MM.1S (cell line): ENCODE measurements around the gene FAM174C.

ENCODE experiments used
- DNase-seq: peaks from one replicate; pipeline ENCODE4 v3.0.0-alpha.2; 2015
- H2AFZ ChIP-seq: fragments of 300-600 bp; sonication (generic); 2 replicates; pipeline ENCODE4 v1.6.0; 2016; ENCODE audit warnings: antibody characterized with exemption, low read length
- H3F3A ChIP-seq: fragments of 300-600 bp; sonication (generic); 2 replicates; pipeline ENCODE4 v1.6.1; 2016; ENCODE audit warnings: mild to moderate bottlenecking, antibody characterized with exemption, low read length, moderate library complexity, mixed read lengths; ENCODE audit not compliant: insufficient read depth
- H3K27ac ChIP-seq: fragments of 300-600 bp; sonication (generic); 2 replicates; pipeline ENCODE4 v1.5.1; 2016; ENCODE audit warnings: mild to moderate bottlenecking, low read length
- H3K27me3 ChIP-seq: fragments of 300-600 bp; sonication (generic); replicated peaks from 2 replicates; pipeline ENCODE4 v1.6.0; 2016; ENCODE audit warnings: low read length; ENCODE audit not compliant: insufficient read depth
- H3K36me3 ChIP-seq: fragments of 300-600 bp; sonication (generic); replicated peaks from 2 replicates; pipeline ENCODE4 v1.6.1; 2016; ENCODE audit warnings: mild to moderate bottlenecking, low read length, mixed read lengths; ENCODE audit not compliant: insufficient read depth
- H3K4me1 ChIP-seq: fragments of 300-600 bp; sonication (generic); 2 replicates; pipeline ENCODE4 v1.6.1; 2016; ENCODE audit warnings: low read length, mixed read lengths
- H3K4me2 ChIP-seq: fragments of 300-600 bp; sonication (generic); 2 replicates; pipeline ENCODE4 v1.6.0; 2016; ENCODE audit warnings: low read depth, low read length
- H3K4me3 ChIP-seq: fragments of 300-600 bp; sonication (generic); 2 replicates; pipeline ENCODE4 v1.5.1; 2016; ENCODE audit warnings: low read length, mixed read lengths
- H3K79me2 ChIP-seq: fragments of 300-600 bp; sonication (generic); 2 replicates; pipeline ENCODE4 v1.6.1; 2016; ENCODE audit warnings: mixed run types, low read length, mixed read lengths
- H3K9ac ChIP-seq: fragments of 300-600 bp; sonication (generic); 2 replicates; pipeline ENCODE4 v1.6.1; 2016; ENCODE audit warnings: low read length, mixed read lengths
- H3K9me2 ChIP-seq: fragments of 300-600 bp; sonication (generic); replicated peaks from 2 replicates; pipeline ENCODE4 v1.6.1; 2016; ENCODE audit warnings: mild to moderate bottlenecking, low read length, mixed read lengths; ENCODE audit not compliant: insufficient read depth
- H3K9me3 ChIP-seq: fragments of 300-600 bp; sonication (generic); replicated peaks from 2 replicates; pipeline ENCODE4 v1.6.1; 2016; ENCODE audit warnings: mild to moderate bottlenecking, low read length, mixed read lengths; ENCODE audit not compliant: insufficient read depth
- H4K20me1 ChIP-seq: fragments of 300-600 bp; sonication (generic); 2 replicates; pipeline ENCODE4 v1.6.1; 2016; ENCODE audit warnings: mild to moderate bottlenecking, low read length, moderate library complexity, mixed read lengths; ENCODE audit not compliant: insufficient read depth
- EZH2 ChIP-seq: fragments of 300-600 bp; sonication (generic); optimal IDR thresholded peaks from 2 replicates; pipeline ENCODE3; 2017; ENCODE audit warnings: low read depth, mild to moderate bottlenecking, antibody characterized with exemption, low read length, mixed read lengths
- EZH2phosphoT487 ChIP-seq: fragments of 300-600 bp; sonication (generic); IDR thresholded peaks from 2 replicates; pipeline ENCODE4 v1.6.1; 2018; ENCODE audit warnings: antibody characterized with exemption, low read length
- TF ChIP-seq, protein P1 (sequence below): fragments of 300-600 bp; sonication (generic); IDR thresholded peaks from 2 replicates; pipeline ENCODE4 v1.5.1; 2016; ENCODE audit warnings: antibody characterized with exemption, low read length, mixed read lengths

FAM174C gene

DNA sequence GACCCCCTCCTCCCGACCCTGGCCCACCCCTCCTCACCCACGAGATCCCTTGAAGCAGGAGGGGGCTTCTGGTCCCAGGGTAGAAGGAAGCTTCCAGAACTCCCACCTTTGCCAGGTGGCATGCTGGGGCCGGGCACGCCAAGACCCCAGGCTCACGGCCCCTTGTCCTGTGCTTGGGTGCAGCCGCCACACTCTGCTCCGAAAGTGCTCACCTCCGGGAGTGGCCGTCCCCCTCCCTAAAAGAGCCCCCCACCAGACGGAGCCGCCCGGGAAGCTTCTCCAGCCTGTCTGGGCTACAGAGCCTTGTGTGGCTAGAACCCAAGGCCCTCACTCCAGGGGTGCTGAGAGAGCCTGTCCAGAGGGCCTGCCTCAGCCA is 8.6 kb downstream of the FAM174C start:
- Histone ChIP-seq H3F3A (no peaks in the 10 kb centered on the region), H3K36me3 (no peaks in the 10 kb centered on the region), H4K20me1 (no peaks in the 10 kb centered on the region), H3K4me1 (no peaks in the 10 kb centered on the region), H3K27ac (no peak overlapping the region), H3K79me2 (peaks cover under 1% of the 10 kb centered on the region; the same call in 1 of the 2 replicates), H3K27me3 (peaks cover 55% of the 10 kb centered on the region), H2AFZ (no peak overlapping the region), H3K4me3 (no peak overlapping the region), H3K9me2 (no peaks in the 10 kb centered on the region), H3K9ac (no peak overlapping the region), H3K4me2 (no peak overlapping the region), H3K9me3 (no peaks in the 10 kb centered on the region)
- DNase-seq = no peak
- TF ChIP-seq, protein P1, sequence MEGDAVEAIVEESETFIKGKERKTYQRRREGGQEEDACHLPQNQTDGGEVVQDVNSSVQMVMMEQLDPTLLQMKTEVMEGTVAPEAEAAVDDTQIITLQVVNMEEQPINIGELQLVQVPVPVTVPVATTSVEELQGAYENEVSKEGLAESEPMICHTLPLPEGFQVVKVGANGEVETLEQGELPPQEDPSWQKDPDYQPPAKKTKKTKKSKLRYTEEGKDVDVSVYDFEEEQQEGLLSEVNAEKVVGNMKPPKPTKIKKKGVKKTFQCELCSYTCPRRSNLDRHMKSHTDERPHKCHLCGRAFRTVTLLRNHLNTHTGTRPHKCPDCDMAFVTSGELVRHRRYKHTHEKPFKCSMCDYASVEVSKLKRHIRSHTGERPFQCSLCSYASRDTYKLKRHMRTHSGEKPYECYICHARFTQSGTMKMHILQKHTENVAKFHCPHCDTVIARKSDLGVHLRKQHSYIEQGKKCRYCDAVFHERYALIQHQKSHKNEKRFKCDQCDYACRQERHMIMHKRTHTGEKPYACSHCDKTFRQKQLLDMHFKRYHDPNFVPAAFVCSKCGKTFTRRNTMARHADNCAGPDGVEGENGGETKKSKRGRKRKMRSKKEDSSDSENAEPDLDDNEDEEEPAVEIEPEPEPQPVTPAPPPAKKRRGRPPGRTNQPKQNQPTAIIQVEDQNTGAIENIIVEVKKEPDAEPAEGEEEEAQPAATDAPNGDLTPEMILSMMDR = no peak
- no peak for TF ChIP-seq EZH2
- no peak for TF ChIP-seq EZH2phosphoT487

DNA sequence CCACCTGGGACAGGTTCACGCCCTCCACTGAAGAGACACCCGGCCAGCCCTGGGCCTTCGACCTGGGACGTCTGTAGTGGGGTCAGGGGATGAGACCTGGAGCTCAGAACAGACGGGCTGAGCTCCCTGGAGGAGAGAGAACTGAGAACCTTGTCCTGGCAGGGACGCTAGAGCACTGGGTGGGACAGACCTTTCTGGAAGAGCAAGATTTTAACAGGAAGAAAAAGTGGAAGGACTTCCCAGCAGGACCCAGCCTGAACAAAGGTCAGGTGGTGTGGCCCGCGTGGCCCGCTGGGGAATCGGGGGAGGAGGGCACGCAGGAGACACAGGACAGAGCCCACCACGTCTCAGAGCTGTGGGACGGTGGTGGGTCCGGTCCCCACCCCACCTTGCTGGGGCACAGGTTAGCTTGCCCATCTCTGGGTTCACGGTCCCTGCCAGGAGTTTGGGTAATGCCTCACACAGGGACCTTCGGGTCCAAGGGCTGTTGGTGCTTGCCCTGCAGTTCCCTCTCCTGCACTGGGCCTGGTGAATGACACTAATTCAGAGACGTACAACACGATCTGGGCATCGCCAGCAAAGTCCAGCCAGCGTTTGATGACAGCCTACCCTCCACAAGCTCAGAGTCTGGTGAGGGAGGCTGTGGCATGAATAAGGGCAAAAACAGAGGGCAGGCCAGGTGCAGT is 9.1 kb downstream of the FAM174C start:
- TF ChIP-seq EZH2 = no peak
- TF ChIP-seq, protein P1 = no peak
- TF ChIP-seq EZH2phosphoT487 = no peak
- no peak overlapping the region for H3K4me3 ChIP-seq
- H3K4me1 ChIP-seq = no peaks in the 10 kb centered on the region
- H3K9me3 ChIP-seq = no peaks in the 10 kb centered on the region
- H3K9ac ChIP-seq = no peak overlapping the region
- no peak overlapping the region for H3K4me2 ChIP-seq
- H3F3A ChIP-seq = no peaks in the 10 kb centered on the region
- H3K36me3 ChIP-seq = no peaks in the 10 kb centered on the region
- DNase-seq = no peak
- H3K79me2 ChIP-seq = no peaks in the 10 kb centered on the region
- no peaks in the 10 kb centered on the region for H3K9me2 ChIP-seq
- peaks cover 60% of the 10 kb centered on the region for H3K27me3 ChIP-seq
- no peak overlapping the region for H3K27ac ChIP-seq
- H2AFZ ChIP-seq = no peak overlapping the region
- H4K20me1 ChIP-seq = no peaks in the 10 kb centered on the region

DNA sequence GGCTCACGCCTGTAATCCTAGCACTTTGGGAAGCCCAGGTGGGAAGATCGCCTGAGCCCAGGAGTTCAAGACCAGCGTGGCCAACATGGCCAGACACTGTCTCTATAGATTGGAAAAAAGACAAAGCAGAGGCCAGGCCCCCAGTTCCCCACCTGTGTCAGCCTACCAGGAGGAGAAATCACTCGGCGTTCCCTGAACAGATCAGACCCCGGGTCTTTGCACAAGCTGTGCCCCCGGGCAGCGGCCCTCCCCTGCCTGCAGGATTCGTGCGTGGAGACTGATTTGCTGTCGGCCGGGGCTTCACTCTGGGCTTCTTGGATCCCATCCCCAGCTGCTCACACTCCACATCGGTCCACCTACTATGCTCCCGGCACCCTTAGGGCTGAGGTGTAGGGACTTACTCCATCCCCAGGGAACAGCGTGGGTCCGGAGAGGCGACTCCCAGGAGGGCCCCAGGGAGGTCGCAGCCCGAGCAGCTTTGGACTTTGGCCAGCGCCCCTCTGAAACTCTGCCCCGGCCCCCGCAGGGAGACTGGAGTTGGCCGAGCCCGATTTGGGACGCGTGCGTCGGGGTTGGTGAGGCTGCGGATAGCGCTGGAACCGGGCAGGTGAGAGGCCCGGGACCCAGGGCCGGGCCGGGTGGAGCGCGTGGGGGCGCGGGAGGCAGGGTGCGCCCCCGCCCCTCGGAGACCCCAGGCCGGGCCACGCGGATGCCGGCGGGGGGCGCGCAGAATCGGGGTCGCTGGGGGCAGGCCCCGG is 9.8 kb downstream of the FAM174C start:
- Histone ChIP-seq H4K20me1 (no peaks in the 10 kb centered on the region), H3K9me3 (no peaks in the 10 kb centered on the region), H3K27ac (no peak overlapping the region), H3K9me2 (no peaks in the 10 kb centered on the region), H3K4me3 (no peak overlapping the region), H3K79me2 (no peaks in the 10 kb centered on the region), H2AFZ (no peak overlapping the region), H3K4me1 (no peaks in the 10 kb centered on the region), H3F3A (no peaks in the 10 kb centered on the region), H3K27me3 (peaks cover 68% of the 10 kb centered on the region), H3K4me2 (no peak overlapping the region), H3K9ac (no peak overlapping the region), H3K36me3 (no peaks in the 10 kb centered on the region)
- TF ChIP-seq EZH2phosphoT487 (0 out of 2 replicates have a peak, but pooled peaks have one; percentile 32), EZH2 (peak; percentile 87)
- TF ChIP-seq, protein P1 = no peak
- DNase-seq = no peak
